Smooth muscle cell of the brain vasculature (primary cell): Measurements from ENCODE around the gene MAEA.

ENCODE experiments used
- DNase-seq: peaks from one replicate; pipeline ENCODE4 v3.0.0-alpha.2; 2012; ENCODE audit warnings: low read depth, low spot score

MAEA gene

DNA sequence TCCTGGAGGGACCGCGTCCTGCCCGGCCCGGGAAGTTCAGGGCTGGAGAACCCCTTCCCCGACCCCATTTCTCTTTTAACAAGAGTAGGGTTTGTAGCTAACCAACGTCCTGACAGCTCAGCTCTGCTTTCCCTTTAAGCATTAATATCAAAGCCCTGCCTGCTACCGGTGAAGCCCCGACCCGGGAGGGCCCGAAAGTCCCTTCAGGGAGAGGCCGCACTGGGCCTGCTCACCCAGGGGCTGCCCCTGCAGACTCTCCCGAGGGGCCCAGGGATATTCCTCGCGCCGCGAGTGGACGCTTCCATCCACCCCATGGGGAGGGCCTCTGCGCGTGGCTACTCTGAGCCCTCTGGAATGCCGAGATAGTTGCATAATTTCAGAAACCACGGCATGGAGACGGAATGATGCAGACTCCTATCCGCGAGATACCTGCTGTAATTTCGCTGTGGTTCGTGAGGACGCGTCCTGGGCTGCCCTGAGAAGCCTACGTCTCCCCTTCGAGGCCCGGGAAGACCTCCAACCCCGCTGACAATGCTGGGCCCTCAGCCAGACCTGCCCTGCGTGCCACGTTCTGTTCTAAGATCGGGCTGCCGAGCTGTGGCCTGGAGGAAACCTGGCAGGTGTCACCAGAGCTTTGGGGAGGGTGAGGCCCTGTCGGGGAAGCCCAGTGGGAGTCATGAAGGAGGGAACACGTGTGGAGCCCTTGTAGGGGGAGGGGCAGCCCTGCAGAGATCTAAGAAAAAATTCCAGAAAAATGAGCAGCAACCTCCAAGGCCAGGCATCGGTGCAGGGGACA is 39.8 kb upstream of the MAEA start:
- DNase-seq = no peak

DNA sequence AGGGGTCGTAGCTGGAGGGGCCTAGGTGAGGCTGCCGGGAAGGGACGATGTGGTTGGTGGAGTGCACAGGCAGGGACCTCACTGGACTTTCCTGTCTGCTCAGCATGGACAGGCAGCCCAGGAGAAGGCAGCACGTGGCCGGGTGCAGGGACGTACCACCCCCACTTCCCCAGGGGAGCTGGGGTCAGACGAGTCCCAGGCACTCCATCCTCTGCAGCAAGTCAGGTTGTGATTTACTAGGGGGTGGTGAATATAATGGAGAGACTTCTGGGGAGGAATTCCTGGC is 39.2 kb upstream of the MAEA start:
- no peak for DNase-seq

DNA sequence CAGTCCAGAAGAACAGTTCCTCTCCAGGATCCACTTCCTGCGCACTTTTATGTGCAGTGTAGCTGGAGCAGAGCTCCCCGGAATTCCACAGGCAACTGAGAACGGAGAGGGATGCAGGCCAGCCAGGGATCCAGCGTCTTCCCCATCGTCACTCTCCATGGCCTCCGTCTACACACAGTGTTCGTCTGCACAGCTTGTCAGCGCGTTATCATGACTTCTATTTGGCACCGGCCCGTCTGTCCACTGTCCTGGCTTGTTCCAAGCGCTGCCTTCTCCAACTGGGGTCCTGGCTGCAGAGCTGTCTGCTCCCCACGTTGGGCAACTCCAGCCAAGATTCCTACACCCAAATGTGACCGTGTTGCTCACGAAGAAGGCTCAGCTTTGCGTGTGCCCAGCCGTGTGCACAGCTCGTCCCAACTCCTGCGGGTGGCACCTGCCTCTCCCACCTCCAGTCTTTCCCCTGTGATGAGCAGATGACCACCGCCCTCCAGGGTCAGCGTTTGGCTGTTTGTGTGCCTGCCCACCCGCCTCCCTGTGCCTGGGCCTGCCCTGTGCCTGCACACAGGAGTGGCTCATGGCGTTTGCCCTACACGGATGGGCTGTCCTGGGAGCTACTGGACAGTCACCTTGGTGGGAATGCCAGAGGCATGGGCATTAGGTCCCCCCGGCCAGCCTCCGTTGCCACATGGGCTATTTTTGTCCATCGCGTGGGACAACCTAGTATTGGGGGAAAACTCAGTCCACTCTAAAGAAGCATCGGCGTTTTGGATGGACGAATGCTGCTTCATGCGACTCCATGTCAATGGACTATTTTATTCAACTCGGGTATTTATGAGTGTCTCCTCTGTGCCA is 38.5 kb upstream of the MAEA start:
- no peak for DNase-seq

DNA sequence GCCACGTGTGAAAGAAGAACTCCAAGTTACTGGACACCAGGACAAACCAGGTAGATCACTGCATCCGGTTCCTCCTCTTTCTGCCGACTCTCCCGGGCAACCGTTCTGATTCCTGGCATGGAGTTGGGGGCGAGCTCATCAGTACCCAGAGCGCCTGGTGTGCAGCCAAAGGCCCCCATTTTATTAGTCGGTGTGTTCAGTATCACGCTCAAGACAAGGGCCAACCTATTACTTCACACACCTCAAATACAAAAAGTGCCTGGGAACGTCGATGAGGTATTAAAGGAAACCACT is 38.0 kb upstream of the MAEA start:
- DNase-seq = no peak

DNA sequence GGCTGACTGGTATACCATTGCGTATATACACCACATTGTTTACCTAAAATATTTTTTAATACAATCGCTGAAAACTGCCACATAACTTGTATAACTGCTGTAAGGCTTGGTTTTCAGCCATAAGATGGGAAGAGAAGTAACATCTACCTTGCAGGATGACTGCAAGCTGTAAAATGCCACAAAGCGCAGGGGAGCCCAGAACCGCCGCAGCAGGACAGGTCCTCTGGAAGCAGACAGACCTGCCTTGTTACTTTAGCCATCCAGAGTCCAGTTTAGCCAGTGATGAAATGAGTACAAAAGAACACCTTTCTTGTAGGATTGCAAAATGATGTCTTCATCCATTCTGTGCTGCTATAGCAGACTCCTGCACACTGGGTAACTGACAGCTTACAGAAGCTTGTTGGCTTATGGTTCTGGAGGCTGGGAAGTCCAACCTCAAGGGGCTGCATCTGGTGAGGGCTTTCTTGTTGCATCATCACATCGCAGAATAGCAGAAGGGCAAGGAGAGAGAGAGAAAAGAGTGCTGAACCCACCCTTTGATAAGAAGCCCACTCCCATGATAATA is 36.7 kb upstream of the MAEA start:
- DNase-seq = no peak

DNA sequence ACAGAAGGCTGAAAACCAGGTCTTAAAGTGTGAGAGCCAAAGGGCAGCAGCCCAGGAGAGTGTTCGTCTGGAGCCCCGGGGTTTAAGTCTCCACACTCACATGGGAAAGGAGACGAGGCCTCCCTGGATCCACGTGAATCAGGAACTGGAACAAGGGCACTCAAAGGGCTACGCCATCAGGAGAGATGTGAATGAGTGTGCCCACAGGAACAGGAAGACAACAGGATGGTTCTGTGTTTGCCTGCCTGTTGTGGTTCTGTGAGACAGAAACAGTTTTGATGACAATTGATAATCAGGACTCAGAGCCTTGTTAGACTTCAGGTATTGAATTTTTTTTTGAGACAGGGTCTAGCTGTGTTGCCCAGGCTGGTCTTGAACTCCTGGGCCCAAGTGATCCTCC is 35.9 kb upstream of the MAEA start:
- no peak for DNase-seq

DNA sequence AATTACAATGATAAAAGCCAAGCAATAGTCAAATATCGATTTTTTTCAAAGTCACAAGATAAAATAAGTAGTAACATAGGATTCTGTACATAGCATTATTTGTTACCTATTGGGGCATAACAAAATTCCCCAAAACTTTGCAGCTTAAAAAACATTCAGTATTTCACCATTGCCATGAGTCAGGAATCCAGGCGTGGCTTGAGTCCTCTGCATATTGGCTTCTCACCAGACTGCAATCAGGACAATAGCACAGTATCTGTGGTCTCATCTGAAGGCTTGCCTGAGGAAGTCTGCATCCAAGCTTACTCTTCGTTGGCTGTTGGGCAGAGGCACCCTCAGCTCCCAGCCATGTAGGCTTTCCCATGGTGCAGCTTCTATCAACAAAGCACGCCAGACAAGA is 34.5 kb upstream of the MAEA start:
- no peak for DNase-seq

DNA sequence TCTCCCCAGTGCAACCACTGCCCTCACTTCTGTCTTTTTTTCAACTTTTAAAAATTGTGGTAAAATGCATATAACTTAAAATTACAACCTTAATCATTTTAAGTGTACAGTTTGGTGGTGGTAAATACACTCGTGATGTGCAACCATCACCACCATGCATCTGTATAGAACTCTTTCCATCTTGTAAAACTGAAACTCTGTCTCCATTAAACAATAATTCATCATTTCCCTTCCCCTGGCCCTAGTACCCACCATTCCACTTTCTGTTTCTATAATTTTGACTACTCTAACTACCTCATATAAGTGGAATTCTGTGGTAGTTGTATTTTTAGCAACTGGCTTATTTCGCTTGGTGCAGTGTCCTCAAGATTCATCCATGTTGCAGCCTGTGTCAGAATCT is 34.0 kb upstream of the MAEA start:
- no peak for DNase-seq

DNA sequence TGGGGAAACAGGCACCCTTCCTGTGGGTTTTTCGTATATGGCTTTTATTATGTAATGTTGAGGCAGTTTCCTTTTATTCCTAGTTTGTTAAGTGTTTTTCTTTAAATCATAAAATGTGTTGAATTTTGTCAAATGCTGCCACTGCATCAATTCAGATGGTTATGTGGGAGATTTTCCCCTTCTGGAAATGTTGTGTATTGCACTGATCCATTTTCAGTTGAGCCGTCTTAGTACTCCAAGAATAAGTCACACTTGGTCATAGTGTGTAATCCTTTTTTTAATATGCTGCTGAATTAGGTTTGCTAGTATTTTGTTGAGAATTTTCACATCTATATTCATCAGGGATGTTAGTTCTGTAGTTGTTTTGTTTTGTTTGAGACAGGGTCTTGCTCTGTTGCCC is 31.2 kb upstream of the MAEA start:
- no peak for DNase-seq

DNA sequence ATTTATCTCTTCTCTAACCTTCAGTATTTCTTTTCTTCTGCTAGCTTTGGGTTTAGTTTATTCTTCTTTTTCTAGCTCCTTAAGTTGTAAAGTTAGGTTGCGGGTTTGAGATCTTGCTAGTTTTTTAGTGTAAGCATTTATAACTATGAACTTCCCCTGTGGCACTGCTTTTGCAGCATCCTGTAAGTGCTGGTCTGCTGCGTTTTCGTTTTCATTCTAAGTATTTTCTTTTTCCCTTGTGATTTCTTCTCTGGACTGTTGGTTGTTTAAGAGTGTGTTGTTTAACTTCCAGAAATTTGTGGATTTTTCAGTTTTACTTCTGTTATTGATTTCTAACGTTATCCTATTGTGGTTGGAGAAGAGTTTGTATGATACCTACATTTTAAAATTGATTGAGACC is 29.7 kb upstream of the MAEA start:
- DNase-seq = no peak

DNA sequence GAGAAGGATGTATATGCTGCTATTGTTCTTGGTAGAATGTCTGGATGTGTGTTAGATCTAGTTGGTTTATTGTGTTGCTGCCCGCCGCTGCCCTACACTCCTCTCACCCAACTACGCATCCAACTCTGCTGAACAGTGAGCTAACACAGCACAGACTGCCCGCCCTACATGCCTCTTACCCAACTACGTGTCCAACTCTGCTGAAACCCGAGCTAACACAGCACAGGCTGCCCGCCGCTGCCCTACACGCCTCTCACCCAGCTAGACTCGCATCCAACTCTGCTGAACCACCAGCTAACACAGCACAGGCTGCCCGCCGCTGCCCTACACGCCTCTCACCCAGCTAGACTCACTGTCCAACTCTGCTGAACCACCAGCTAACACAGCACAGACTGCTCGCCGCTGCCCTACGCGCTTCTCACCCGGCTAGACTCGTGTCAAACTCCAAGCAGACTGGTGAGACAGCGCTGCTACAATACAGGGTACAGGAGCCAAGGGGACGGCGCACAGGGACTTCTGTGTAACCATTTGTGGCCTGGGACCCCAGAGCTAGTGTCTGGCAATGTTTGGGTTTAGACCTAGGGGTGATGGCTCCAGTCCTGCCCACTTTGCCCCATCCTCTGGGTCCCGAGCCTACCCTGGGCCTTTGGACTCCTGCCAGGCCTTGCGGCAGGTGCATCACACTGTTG is 29.1 kb upstream of the MAEA start:
- DNase-seq = no peak

DNA sequence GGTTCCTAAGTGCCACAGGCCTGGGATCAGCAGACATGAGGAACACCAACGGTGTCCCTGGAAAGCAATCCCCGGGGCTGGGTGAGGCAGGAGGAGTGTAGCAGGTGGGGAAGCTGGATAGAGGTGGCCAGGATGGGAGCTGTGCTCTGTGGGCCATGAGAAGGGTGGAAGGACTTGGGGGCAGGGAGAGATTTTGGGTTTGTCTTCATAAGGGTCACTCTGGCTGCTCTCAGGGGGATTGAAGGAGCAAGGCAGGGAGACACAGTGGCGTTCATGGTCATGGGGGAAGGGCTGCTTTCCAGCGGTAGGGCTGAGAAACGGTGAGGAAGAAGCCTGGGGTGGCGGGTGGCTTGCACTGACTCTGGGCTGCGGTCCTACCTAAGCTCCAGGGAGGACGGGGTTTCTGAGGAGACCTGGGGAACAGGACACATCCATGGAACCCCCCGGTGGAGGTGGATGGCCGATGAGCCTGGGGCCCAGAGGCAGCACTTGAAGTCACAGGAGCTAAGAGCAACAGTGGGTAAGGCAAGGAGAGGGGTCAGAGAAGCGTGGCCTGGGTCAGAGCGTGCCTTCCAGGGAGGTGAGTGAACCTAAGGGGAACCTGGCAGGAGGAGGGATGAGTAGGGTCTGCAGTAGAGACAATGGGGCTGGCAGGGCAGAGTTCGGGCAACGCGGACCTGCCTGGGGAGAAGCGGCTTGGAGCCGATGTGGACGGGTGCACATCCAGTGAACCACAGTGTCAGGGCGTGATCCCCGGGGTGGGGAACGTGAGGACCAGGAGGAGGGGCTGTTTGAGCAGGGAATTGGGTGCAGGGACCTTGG is 28.4 kb upstream of the MAEA start:
- DNase-seq = no peak

DNA sequence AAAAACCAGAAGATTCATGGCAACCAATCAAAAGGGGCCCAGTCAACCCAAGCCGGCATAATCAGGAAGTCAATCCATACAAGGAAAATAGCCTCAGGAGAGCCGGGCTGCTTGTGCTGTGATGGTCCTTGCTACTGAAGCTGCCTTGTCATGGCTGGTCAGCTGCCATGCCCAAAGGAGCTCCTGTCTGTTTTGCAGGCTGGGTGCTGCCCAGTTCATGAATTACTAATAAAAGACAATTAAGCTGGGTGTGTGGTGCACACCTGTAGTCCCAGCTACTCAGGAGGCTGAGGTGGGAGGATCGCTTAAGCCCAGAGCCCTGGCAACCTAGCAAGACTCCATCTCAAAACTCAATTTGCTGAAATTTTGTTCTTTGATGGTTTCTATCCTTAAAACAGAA is 24.7 kb upstream of the MAEA start:
- DNase-seq = no peak

DNA sequence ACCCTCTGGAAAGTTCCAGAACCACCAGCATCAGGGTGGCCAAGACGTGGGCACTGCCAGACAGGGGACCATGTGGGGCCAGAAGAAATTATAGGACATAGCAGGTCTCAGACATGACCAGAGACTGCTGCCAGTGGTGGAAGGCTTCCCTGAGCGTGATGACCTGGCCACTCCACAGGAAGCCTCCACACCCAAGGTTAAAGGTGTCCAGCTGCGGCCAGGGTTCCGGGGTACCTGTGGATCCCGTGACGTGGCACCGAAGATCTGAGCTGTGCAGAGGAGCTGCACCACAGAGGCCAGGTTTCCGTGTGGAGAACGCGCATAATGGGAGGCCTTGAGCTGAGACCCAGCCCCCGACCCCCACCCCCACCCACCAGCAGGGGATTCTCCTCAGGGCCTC is 24.3 kb upstream of the MAEA start:
- no peak for DNase-seq

DNA sequence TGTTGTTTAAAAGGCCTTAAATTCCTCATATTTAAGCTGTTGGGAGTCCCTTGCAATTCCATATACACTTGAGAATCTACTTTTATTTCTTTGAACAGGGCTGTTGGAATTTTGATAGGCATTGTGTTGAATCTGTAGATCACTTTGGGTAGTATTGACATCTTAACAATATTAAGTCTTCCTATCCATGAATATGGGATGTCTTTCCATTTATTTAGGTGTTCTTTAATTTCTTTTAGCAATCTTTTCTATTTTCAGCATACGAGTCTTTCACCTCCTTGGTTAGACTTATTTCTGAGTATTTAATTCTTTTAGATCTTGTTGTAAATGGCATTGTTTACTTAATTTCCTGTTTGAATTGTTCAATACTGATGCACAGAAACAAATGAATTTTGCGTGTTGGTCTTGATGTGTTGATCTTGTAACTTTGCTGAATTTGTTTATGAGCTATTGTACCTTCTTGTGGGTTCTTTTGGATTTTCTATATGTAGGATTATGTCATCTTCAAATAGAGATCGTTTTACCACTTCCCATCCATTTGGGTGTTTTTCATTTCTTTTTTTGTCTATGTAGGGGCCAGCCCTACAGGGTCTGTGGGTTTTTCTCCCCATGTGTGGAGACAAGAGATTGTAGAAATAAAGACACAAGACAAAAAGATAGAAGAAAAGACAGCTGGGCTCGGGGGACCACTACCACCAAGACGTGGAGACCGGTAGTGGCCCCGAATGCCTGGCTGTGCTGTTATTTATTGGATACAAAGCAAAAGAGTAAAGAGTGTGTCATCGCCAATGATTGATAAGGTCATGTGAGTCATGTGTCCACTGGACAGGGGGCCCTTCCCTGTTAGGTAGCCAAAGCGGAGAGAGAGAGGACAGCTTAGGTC is 22.6 kb upstream of the MAEA start:
- DNase-seq = no peak

DNA sequence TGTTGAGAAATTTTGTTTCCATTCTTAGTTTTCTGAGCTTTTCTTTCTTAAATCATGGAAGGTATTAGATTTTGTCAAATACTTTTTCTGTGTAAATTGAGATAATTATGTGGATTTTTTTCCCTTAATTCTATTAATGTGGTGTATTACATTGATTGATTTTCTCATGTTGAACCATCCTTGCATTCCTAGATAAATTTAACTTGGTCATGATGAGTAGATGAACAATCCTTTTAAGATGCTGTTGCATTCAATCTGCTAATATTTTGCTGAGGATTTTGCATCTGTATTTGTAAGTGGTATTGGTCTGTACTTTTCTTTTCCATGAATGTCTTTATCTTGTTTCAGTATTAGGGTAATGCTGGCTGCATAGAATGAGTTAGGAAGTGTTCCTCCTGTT is 20.5 kb upstream of the MAEA start:
- no peak for DNase-seq

DNA sequence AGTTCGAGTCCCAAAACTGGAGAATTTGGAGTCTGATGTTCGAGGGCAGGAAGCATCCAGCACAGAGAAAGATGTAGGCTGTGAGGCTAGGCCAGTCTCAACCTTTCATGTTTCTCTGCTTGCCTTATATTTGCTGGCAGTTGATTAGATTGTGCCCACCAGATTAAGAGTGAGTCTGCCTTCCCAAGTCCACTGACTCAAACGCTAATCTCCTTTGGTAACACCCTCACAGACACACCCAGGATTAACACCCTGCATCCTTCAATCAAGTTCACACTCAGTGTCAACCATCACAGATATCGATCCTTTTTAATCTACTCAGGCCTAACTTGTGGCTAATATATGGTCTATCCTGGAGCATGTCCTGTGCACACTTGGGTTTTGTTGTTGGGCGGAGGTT is 18.0 kb upstream of the MAEA start:
- DNase-seq = no peak

DNA sequence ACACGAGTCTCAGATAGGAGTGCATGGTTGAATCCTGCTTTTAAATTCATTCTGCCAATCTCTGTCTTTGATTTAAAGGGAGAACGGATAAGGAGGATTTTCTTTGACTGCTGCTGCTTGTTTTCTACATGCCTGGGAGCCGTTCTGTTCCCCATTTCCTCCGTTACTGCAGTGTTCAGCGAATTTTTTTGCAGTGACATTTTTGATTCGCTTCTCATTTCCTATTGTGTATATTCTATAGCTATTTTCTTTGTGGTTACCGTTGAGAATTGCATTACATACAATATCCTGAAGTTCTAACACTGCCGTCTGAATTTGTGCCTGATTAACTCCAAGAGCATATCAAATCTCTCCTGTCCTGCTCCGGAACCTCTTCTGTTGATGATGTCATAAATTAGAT is 14.8 kb upstream of the MAEA start:
- no peak for DNase-seq

DNA sequence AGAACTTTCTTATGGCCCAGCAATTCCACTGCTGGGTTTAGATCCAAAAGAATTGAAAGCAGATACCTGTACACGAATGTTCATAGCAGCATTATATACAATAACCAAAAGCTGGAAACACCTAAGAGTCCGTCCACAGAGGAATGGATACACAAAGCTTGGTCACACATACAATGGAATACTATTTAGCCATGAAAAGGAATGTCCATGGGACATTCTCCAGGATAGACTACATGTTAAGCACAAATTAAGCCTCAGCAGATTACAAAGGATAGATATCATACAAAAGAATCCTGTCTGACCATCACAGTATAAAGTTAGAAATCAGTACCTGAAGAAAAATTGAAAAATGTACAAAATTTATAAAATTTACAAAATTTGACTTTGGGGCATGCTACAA is 12.7 kb upstream of the MAEA start:
- DNase-seq = no peak

DNA sequence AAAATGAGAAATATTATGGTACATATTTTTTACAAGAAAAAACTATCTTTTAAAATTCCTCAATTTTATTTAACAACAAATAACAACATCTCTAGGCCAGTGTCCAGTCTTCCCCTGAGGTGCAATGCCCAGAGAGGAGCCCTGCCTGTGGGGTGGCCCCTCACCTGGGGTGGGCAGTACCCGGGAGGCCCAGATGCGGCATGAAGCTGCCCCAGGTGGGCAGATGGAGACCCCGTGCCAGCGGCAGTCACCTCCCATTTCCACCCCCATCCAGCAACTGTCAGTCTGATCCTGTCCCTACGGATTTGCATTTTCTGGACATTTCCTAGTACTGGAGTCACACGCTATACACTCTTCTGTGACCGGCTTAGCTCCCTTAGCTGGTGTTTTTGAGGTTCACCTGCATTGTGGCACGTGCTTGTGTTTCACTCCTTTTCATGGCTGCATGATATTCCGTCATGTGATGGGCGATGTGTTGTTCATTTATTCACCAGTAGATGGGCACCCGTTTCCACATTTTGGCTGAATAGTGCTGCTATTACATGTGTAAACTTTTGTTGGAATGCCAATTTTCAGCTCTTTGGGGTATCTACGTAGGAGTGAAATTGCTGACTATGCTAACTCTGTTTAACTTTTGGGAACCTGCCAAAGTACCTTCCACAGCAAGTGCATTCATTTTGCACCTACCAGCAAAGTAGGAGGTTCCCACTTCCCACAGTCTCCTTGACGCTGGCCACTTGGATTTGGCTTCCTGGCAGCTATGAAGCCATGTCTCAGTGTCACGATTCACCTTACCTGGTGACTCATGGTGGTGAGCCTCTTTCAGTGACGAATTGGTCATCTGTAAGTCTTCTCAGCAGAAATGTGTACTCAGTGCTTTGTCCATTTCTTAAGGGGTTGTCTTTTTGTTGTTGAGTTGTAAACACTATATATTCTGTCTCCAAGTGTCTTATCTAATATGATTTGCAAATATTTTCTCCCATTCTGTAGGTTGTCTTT is 11.7 kb upstream of the MAEA start:
- no peak for DNase-seq
